Lower leg skin (tissue), 3 donors: ENCODE measurements around the gene CFC1.
"Not testable (repeated sequence)": the region's sequence is repeated elsewhere in the genome, so short reads cannot be mapped to it uniquely, and the experiment has no call there.

Source experiments
- POLR2A ChIP-seq, 2 donors: fragments of 450-650 bp; IDR thresholded peaks; one replicate each; pipeline ENCODE4 v1.6.1; 2016 to 2017; ENCODE audit warnings: antibody characterized with exemption in 2 of 2, mild to moderate bottlenecking in 1 of 2, moderate library complexity in 1 of 2
- TF ChIP-seq, protein P1 (sequence below), 3 donors: fragments of 450-650 bp; IDR thresholded peaks; one replicate each; pipeline ENCODE4 v1.5.1; 2016; ENCODE audit warnings: antibody characterized with exemption in 3 of 3, mild to moderate bottlenecking in 3 of 3, moderate library complexity in 2 of 3

DNA sequence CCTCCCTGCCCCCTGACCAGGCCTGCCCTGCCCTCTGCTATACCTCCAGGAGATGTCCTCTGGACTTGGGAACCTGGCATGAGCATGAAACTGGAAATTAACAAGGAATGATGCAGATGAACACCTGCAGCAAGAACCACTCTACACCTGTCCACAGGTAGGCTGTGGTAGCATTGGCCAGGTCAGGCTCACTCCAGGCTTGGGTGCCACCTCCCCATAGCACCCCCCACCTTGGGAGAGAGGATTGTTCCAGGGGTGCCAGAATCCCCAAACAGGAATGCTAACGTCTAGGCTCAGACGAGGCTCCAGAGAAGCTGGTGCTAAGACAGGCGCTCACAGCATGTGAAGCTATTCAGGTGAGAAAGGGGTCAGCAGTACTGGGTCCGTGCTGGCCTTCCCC is 5.4 kb downstream of the CFC1 start:
- TF ChIP-seq, protein P1, sequence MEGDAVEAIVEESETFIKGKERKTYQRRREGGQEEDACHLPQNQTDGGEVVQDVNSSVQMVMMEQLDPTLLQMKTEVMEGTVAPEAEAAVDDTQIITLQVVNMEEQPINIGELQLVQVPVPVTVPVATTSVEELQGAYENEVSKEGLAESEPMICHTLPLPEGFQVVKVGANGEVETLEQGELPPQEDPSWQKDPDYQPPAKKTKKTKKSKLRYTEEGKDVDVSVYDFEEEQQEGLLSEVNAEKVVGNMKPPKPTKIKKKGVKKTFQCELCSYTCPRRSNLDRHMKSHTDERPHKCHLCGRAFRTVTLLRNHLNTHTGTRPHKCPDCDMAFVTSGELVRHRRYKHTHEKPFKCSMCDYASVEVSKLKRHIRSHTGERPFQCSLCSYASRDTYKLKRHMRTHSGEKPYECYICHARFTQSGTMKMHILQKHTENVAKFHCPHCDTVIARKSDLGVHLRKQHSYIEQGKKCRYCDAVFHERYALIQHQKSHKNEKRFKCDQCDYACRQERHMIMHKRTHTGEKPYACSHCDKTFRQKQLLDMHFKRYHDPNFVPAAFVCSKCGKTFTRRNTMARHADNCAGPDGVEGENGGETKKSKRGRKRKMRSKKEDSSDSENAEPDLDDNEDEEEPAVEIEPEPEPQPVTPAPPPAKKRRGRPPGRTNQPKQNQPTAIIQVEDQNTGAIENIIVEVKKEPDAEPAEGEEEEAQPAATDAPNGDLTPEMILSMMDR (IDR thresholded peaks at IDR 0.05): not testable (repeated sequence)
- not testable (repeated sequence) for TF ChIP-seq POLR2A (IDR thresholded peaks at IDR 0.05)
